HG03064 (cell line): Measurements from ENCODE around the gene CSK.

Experiments used
- ATAC-seq: cut with Tn5 transposase; IDR thresholded peaks from one replicate; pipeline ENCODE4 v1.9.1; 2021; ENCODE audit warnings: low read depth; ENCODE audit not compliant: unreplicated experiment

The CSK gene

DNA sequence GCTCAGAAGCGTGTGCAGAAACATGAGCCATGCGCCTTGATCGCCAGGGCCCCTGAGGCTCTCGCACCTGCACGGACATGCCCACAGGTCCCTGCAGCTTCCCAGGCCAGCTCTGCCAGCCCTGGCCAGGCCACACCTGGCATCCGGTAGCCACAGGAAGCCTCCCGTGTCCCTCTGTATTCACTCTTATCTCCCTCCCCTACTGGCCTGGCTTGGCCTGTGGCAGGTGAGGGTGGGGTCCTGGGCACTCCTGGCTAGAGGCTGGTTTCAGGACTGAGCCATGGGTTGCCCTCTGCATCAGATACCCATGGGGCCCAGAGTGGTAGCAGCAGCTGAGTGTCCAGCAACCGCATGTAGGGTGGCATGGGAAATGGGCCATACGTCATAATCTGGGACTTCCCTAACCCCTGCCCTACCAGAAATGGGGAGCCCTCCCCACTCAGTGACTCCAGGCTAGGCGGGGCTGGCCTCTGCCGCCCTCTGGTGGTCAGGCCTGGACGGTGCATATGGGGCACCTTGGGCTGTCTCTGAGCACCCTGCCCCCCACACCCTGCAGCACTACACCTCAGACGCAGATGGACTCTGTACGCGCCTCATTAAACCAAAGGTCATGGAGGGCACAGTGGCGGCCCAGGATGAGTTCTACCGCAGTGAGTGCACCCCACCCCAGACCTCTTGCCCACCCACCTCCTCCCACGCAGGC is 18.1 kb downstream of the CSK start:
- peak; percentile 70 for ATAC-seq

DNA sequence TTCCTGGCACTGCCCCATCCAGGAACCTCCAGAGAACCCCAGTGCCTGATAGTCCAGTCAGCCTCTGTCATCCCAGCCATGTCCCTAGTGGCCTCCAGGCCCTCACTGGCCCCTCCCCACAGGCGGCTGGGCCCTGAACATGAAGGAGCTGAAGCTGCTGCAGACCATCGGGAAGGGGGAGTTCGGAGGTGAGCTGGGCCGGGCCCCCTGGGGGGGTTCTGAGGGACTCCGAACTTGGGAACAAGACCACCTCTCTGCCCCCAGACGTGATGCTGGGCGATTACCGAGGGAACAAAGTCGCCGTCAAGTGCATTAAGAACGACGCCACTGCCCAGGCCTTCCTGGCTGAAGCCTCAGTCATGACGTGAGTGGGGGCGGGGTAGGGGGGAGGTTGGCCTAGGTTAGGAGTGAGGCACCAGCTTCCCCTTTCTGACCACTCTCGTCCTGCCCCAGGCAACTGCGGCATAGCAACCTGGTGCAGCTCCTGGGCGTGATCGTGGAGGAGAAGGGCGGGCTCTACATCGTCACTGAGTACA is 18.7 kb downstream of the CSK start:
- ATAC-seq: no peak

DNA sequence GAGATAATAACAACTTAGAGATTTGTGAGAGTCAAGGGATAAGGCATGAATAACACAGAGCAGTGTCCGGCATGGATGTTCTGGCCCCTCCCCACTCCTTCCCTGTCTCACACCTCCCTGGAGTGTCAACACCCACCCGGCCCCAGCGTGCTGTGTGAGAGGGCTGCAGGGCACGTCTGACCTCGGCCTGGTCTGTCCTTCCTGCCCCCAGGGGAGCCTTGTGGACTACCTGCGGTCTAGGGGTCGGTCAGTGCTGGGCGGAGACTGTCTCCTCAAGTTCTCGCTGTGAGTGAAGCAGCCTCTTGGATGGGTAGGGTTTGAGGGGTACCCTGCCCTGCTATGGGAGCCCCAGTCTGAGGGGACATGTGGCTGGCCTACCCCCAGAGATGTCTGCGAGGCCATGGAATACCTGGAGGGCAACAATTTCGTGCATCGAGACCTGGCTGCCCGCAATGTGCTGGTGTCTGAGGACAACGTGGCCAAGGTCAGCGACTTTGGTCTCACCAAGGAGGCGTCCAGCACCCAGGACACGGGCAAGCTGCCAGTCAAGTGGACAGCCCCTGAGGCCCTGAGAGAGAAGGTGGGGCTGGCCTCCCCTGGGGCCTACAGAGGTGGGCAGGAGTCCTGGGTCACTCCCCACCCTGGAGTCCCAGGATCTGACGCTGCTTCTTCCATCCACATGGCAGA is 19.6 kb downstream of the CSK start:
- ATAC-seq: no peak

DNA sequence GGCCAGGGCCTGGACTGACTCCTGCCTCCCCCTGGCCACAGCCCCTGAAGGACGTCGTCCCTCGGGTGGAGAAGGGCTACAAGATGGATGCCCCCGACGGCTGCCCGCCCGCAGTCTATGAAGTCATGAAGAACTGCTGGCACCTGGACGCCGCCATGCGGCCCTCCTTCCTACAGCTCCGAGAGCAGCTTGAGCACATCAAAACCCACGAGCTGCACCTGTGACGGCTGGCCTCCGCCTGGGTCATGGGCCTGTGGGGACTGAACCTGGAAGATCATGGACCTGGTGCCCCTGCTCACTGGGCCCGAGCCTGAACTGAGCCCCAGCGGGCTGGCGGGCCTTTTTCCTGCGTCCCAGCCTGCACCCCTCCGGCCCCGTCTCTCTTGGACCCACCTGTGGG is 20.4 kb downstream of the CSK start:
- no peak for ATAC-seq

DNA sequence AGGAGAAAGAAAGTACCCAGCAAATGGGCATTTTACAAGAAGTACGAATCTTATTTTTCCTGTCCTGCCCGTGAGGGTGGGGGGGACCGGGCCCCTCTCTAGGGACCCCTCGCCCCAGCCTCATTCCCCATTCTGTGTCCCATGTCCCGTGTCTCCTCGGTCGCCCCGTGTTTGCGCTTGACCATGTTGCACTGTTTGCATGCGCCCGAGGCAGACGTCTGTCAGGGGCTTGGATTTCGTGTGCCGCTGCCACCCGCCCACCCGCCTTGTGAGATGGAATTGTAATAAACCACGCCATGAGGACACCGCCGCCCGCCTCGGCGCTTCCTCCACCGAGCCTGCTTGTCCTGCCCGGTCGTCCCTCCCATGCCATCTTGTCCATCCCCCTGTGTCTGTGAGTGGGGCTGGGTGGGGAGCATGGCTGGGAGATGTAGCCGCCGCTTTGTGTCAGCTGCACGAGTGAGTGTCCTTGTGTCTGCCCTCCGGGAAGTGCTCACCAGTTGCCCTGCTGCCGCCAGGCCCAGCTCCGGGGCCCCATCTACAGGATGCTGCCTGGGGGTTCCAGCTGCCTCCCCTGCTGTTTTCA is 21.1 kb downstream of the CSK start:
- ATAC-seq: no peak

DNA sequence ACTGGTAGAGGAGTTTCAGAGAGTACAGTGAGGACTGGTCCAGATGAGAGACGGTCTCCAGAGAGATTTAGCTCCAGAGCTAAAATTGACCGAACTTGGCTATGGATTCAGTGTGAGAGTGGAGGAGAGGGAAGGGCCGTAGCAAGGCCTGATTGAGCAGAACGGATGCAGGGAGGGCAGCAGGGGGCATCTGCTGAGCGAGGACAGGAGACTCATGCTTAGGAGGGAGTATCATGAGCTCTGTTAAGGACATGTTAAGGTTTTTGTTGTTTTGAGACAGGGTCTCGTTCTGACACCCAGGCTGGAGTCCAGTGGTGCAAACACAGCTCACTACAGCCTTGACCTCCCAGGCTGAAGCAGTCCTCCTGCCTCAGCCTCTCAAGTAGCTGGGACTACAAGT is 23.1 kb downstream of the CSK start:
- no peak for ATAC-seq

DNA sequence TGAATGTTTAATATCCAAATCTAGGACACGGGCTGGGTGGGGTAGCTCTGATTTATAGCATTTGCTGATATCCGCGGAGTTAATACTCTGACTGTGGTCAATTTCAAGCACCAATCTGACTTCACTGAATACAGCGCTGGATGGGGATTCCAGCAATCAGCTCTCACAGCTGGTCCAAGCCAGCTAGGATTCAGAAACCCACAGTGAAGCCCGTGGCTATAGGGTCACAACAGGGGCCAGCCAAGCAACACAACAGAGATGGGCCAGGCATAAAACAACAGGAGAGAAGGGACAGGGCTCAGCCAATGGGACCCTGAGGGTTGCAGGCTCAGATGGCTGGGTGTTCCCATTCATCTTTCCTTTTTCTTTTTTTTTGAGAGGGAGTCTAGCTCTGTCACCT is 25.4 kb downstream of the CSK start:
- no peak for ATAC-seq

DNA sequence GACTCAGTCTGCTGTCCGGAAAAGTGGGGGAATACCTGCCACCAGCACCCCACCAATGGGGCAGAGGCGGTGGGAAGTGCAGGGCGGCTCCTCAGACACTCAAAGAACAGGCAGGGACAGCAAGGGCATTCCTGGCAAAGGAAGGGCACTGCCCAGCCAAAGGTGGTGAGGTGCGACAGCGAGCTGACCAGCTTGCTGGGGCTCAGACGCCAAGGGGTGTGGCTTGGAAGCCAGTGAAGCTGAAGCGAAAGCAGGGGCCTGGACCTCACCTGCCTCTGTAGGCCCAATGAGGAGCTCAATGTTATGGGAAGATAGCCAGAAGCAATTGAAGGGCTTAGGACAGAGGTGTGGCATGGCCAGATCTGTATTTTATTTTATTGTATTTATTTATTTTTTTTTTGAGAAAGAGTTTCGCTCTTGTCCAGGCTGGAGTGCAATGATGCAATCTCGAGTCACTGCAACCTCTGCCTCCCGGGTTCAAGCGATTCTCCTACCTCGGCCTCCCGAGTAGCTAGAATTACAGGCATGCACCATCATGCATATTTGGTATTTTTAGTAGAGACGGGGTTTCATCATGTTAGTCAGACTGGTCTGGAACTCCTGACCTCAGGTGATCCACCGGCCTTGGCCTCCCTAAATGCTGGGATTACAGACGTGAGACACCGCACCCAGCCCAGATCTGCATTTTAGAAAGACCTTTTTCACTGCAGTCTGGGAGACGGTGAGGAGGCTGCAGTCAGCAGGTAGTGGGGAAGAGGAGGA is 26.4 kb downstream of the CSK start:
- no peak for ATAC-seq

DNA sequence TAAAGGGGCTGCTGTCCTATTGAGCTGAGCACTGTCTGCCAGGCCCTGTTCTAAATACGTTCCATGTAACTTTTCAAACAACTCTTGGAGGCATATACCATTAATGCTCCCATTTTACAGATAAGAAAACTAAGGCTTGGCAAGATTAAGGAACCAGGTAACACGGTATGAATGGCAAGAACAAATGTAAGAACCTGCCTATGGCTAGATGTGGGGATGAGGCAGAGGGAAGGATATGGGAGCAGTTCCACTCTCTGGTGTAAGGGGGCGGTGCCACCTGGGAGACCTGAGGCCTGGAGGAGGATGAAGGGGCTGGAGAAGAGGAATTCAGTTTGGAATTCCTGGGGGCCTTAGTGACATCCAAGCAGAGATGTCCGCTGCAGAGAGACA is 27.0 kb downstream of the CSK start:
- ATAC-seq: no peak

DNA sequence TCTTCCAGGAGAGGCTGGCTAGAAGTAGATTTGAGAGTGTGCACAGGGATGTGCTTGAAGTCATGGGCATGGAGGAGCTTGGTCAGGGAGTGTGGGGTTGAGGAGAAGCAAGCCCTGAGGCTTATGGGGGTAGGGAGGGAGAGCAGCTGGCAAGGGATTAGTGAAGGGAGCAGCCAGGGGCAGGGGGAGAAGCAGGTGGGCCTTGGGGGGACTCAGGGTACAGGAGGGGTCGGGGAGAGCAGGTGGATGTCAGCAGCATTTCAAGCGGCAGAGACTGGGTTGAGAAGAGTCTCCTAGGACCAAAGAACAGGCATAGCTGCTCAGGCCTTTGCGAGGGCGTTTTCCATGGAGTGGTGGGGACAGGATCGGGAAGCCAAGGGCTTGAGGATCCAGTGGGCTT is 27.4 kb downstream of the CSK start:
- no peak for ATAC-seq

DNA sequence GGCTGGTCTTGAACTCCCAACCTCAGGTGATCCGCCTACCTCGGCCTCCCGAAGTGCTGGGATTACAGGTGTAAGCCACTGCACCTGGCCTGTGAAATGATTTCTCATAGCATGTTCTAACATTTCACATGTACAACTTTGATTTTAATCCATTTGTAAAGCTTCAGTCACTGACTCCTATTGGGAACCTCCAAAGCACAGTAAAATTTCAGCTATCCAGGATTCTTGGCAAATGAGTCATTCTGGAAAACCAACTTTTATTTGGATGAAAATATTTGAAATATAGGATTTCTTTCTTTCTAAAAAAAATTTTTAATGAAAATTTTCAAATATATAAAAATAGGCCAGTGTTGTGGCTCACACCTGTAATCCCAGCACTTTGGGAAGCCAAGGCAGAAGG is 28.1 kb downstream of the CSK start:
- ATAC-seq: no peak

DNA sequence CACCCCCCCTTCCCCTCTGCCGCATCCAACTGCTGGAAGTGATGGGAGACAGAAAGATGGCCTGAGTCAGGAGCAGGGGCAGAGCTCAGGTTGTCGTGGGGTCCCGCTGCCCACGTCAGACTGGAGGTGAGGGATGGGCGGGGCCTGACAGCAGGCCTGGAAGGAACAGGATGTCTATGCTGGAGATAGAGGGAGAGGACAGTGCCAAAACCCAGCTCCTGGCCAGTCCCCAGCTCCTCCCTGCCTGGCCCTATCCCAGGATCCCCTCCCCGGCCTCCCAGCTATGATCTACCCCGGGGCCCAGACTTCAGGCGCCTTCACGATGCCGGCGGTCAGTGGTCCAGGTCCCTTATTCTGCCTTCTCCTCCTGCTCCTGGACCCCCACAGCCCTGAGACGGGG is 30.7 kb downstream of the CSK start, which contains the start of gene LMAN1L:
LMAN1L (plus strand) TSS at position 303 of the 400 bp plus-strand sequence; CDS start at position 323, 20 bp downstream.
- ATAC-seq: no peak

DNA sequence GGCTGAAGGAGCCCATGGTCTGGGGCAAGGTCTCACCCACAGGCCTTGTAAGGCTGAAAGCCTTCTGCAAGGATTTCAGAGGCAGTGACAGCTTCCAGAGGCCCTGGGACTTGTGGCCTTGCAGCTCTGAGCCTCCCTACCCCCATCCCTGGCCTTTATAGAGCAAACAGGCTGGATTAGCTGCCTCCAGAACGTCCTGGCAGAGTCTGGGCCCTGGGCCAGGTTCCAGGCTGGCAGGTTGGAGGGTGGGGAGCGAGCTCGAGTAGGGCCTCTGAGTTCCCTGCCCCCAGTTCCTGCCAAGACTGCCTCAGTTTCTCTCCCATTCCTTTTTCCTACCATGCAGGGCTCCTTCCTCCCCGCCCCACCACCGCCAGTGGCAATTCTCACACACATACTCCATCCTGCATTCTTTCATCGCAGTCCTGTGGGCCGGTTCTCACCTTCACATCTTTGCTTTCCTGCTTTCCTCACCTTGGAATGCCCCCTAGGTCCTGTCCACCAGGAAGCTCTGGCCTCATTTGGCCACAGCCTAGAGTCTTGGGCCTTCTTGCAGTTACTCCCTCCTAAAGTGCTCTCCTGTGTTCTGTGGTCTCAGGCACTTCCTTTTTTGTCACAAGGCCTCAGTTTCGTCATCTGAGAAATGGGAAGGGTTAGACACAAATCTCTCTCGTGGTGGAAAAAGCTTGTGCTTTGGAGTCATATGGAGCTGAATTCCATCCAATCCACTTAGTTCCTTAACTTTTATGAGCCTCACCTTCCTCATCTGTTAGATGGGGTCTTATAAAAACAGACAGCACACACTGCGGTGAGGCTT is 33.4 kb downstream of the CSK start:
- no peak for ATAC-seq

DNA sequence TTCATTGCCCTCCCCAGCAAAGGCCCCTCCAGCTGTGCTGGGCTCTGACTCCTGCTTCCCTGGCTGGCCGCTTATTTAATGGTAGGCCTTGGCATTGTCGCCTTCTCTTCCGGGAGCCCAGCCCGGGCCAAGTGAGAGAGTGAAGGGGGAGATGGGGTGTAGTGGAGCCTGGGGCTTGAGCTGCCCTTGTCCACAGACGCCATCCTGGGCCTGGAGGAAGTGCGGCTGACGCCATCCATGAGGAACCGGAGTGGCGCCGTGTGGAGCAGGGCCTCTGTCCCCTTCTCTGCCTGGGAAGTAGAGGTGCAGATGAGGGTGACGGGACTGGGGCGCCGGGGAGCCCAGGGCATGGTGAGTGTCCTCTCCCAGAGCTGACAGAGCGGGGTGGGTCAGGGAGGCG is 34.1 kb downstream of the CSK start:
- no peak for ATAC-seq

DNA sequence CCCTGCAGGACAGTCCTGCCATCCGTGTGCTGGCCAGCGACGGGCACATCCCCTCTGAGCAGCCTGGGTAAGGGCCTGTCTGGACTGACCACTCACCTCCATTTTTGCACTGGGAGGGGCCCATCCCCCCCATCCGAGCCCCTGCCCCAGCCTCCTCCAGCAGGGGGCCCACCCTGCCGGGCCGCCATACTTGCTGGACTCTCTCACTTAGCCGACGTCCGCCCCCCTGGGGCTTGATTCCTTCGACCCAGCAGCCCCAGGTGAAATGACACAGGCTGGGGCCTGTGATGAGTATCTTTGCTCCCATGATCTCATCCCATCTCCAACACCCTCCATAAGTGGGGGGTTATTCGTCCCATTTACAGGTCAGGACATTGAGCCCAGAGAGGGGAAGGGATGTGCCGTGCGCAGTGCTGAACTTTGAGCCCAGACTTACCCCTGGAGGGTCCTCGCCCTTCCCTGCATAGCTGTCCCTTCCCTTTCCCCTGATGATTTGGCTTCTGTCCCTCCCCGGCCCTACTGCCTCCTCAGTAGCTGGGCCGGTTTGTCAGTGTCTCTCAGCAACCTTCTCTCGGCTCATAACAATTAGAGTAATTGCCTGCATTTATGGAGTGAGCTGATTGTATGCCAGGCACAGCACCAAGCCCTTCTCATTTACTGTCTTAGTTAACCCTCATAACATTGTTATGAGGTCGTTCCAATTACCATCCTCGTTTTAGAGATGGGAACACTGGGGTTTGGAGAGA is 34.9 kb downstream of the CSK start:
- no peak for ATAC-seq

DNA sequence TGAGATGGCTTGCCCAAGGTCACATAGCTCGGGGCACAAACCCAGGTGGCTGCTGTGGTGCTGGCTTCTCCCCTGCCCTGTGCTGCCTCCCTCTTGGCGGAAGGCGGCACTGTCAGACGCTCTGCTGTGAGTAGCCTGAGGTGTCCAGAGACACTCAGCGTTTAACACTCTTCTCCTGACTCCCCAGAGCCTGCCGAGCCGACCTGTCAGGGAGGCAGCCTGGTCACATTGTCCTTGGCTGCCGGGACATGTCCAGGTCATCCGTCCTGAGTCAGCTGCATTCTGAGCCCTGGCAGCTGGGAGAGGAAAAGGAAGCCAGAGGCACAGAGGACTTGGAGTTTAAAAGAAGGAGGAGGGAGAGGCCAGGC is 35.5 kb downstream of the CSK start:
- no peak for ATAC-seq

DNA sequence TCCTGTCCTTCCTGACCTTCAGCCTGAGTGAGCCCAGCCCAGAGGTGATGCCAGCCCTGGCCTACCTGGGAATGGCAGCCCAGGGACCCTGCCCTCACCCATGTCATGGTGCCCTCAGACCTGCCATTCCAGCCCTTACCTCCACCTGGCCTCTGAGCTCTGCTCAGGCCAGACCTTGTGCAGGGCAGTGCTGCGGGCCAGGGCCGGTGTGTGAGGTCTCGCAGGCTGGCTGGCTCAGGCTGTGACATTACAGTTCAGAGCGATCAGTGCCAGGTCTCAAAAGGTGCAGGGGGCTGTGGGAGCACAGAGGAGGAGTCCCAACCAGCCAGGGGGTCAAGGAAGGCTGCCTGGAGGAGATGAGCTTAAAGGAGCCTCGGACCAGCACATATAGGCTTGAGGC is 38.2 kb downstream of the CSK start:
- ATAC-seq: no peak

DNA sequence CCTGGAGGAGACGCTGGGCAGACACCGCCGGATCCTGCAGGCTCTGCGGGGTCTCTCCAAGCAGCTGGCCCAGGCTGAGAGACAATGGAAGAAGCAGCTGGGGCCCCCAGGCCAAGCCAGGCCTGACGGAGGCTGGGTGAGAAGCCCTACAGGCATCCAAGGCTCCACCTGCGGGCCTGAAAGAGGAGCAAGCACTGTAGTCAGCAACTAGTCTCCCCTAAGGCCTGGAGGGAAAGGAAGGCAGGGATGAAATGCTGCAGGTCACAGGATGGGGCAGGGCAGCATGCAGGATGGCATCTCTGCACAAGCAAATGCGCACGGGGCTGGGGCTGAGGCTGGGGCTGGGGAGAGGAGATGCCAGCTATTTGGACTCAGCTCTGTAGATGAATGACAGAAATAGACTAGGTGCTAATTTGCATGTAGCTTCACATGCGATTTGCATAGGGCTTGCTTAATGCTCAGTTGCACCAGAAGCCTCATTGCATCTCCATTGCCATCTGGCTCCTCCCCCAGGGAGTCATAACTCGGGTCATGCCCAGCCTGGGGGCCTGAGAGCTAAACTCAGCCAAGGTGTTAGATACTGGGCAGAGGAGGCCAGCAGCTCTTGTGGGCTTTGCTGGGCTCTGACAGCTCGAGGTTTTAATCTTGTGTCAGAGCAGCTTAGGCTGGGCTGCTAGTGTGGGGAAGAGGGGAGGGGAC is 39.4 kb downstream of the CSK start:
- peak; percentile 69 for ATAC-seq

DNA sequence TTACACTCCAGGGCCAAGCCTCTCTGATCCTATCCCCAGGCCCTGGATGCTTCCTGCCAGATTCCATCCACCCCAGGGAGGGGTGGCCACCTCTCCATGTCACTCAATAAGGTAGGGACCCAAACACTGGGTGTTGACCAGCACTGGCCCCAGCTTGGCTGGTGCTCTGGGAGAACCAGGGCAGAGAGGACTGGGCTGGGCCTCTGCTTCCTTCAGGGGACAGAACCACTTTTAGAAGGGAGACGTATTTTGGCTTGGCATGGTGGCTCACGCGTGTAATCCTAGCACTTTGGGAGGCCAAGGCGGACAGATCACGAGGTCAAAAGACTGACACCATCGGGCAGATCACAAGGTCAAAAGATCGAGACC is 39.9 kb downstream of the CSK start:
- no peak for ATAC-seq
